Thoracic aorta (tissue), 2 donors: Measurements from ENCODE around the gene AK4. TPM values are rescaled to one million over a fixed set of nuclear protein-coding genes. Genes with fewer than 3 reads are reported as not detected.
"Not testable (repeated sequence)": the region's sequence is repeated elsewhere in the genome, so short reads cannot be mapped to it uniquely, and the experiment has no call there.

Source experiments
- ATAC-seq: fragments of 150-250 bp; one replicate; pipeline ENCODE4 v1.8.0; 2017; ENCODE audit warnings: low read depth; ENCODE audit not compliant: insufficient number of reproducible peaks, low FRiP score
- DNase-seq: peaks from one replicate; pipeline ENCODE4 v3.0.0-alpha.2; 2020; ENCODE audit warnings: low spot score
- H3K27ac ChIP-seq, 2 donors: fragments of 200-600 bp; sonication (generic); 1 replicate in 1 of 2; 2 replicates in 1 of 2; pipeline ENCODE4 v1.5.1; 2016; ENCODE audit warnings: mild to moderate bottlenecking in 2 of 2, moderate library complexity in 2 of 2
- H3K27me3 ChIP-seq: fragments of 200-600 bp; sonication (generic); replicated peaks from 2 replicates; pipeline ENCODE4 v1.6.0; 2016; ENCODE audit warnings: mild to moderate bottlenecking; ENCODE audit not compliant: insufficient read depth
- H3K36me3 ChIP-seq: fragments of 200-600 bp; sonication (generic); one replicate; pipeline ENCODE4 v1.5.1; 2016
- H3K4me1 ChIP-seq, 2 donors: fragments of 200-600 bp; sonication (generic); 1 replicate in 1 of 2; 2 replicates in 1 of 2; pipeline versions ENCODE4 v1.5.1 to v1.6.0; 2016; ENCODE audit warnings: low read depth in 2 of 2, mild to moderate bottlenecking in 1 of 2; ENCODE audit not compliant: control insufficient read depth in 1 of 2
- H3K4me3 ChIP-seq: fragments of 200-600 bp; sonication (generic); 2 replicates; pipeline ENCODE4 v1.5.1; 2016; ENCODE audit warnings: mild to moderate bottlenecking
- H3K9me3 ChIP-seq: fragments of 200-600 bp; sonication (generic); 2 replicates; pipeline ENCODE4 v1.5.1; 2016
- total RNA-seq, 2 donors: library from RNA; depleted of rRNA; stranded (reverse); fragments of >200 nt; gene quantifications; one replicate each; pipeline versions ENCODE4 v1.1.0 to v1.2.3, GENCODE V29; 2016
- TF ChIP-seq, protein P1 (sequence below): fragments of 200-600 bp; sonication (generic); IDR thresholded peaks from one replicate; pipeline ENCODE4 v1.5.1; 2019; ENCODE audit warnings: antibody characterized with exemption

Gene AK4
- total RNA-seq, 2 donors from 2014 or later: 32.2 to 35.8 TPM

DNA sequence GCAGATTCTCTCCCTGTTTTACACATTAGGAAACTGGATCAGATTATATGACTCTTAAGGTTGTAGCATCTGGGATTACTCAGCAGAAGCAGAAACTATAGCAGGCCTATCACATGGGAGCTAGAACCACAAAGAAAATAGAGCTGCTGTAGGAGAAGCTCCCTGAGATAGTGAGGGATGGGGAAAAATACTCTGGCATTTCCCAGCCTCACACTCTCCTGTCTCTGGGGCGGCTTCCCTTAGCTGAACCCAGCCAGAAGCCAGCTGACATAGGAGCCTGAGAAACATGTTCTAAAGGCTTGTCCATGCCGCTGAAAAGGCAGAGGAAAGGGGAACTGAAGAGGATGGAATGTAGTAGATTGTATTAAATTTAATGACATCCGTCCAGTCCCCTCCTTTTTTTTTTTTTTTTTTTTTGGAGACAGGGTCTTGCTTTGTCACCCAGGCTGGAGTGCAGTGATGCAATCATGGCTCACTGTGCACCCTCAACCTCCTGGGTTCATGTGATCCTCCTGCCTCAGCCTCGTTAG lies 84.5 kb downstream of the AK4 start:
- H3K4me1 ChIP-seq: no peaks in the 10 kb centered on the region
- H3K27me3 ChIP-seq: no peaks in the 10 kb centered on the region
- ATAC-seq (no peak), DNase-seq (no peak)
- H3K27ac ChIP-seq: no peak overlapping the region
- H3K36me3 ChIP-seq: peaks cover 4% of the 10 kb centered on the region
- H3K4me3 ChIP-seq: no peak overlapping the region
- no peaks in the 10 kb centered on the region for H3K9me3 ChIP-seq
- TF ChIP-seq, protein P1, sequence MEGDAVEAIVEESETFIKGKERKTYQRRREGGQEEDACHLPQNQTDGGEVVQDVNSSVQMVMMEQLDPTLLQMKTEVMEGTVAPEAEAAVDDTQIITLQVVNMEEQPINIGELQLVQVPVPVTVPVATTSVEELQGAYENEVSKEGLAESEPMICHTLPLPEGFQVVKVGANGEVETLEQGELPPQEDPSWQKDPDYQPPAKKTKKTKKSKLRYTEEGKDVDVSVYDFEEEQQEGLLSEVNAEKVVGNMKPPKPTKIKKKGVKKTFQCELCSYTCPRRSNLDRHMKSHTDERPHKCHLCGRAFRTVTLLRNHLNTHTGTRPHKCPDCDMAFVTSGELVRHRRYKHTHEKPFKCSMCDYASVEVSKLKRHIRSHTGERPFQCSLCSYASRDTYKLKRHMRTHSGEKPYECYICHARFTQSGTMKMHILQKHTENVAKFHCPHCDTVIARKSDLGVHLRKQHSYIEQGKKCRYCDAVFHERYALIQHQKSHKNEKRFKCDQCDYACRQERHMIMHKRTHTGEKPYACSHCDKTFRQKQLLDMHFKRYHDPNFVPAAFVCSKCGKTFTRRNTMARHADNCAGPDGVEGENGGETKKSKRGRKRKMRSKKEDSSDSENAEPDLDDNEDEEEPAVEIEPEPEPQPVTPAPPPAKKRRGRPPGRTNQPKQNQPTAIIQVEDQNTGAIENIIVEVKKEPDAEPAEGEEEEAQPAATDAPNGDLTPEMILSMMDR: no peak

DNA sequence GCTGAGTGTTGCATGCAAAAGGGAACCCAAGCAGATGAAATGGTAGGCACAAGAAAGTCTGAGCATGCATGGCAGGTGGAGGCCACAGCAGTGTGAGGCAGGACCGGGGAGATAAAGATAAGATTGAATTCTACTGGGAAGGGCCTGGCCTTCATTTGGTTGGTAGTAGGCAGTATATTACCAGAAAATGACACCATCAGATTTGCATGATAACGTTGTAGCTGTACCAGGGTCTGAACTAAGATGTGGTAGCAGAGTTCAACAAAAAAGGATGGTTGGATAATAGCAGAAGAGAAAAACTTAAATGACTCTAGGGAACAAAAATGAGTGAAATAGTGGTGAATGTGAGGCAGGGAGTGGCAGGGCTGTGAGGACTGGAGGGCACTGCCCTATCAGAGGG lies 85.8 kb downstream of the AK4 start:
- no peak for DNase-seq
- Histone ChIP-seq H3K4me3 (no peak overlapping the region), H3K9me3 (no peaks in the 10 kb centered on the region), H3K27ac (no peak overlapping the region), H3K27me3 (no peaks in the 10 kb centered on the region), H3K36me3 (peaks cover 4% of the 10 kb centered on the region), H3K4me1 (no peaks in the 10 kb centered on the region)
- ATAC-seq: no peak
- TF ChIP-seq, protein P1: no peak

DNA sequence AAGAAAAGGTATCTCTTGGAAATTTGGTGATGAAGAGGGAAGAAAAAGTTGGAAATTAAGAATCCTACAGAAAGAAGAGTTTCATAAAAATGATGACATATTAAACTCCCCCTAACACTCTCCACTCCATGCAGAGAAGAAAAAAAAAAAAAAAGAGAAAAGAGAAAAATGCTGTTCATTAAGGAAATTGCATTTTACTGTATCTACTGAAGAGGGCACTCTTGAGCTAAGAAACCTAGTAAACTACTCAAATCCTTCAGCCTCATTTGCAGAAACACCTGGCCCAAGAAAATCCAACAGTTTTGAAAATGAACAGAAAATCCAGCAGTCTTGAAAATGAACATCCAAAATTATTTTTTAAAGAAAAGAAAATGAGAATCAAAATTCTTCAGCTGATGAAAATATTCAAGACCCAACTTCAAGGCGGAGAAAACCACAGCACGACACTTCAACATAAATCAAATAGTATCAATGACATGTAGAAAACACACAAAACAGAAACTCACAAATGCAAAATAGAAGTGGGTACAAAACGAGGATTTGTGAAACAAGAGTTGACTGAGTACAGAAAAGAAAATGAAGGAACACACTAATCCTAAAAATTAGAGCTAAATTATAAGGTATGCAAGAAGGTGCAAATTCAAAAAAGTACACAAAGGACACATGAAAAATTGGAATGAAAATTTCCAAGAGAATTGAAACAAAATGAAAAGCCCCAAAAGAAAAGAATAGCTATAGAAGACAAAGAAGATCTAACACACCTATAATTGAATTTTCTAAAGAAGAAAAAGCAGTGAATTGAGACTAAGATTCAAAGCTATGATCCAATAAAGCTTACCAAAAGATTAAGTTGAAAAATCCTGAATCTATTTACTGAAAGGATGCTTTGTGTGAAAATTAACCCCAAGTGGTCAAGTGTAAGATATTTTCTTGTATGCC lies 88.1 kb downstream of the AK4 start:
- H3K4me3 ChIP-seq: no peak overlapping the region
- no peak overlapping the region for H3K27ac ChIP-seq
- DNase-seq: no peak
- TF ChIP-seq, protein P1: no peak
- no peak for ATAC-seq
- H3K27me3 ChIP-seq: no peaks in the 10 kb centered on the region
- H3K4me1 ChIP-seq: no peaks in the 10 kb centered on the region
- H3K36me3 ChIP-seq: no peaks in the 10 kb centered on the region
- no peaks in the 10 kb centered on the region for H3K9me3 ChIP-seq

DNA sequence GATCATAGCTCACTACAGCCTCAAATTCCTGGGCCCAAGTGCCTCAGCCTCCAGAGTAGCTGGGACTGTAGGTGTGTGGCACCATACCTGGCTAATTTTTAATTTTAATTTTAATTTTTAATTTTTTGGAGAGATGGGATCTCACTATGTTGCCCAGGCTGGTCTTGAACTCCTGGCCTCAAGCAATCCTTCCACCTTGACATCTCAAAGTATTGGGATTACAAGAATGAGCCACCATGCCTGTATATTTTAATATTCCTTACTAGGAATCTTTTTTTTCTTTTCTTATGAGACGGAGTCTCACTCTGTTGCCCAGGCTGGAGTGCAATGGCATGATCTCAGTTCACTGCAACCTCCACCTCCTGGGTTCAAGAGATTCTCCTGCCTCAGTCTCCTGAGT lies 89.1 kb downstream of the AK4 start:
- H3K4me3 ChIP-seq, ATAC-seq, H3K36me3 ChIP-seq, H3K27me3 ChIP-seq, DNase-seq, H3K9me3 ChIP-seq, H3K4me1 ChIP-seq, H3K27ac ChIP-seq: not testable (repeated sequence)

DNA sequence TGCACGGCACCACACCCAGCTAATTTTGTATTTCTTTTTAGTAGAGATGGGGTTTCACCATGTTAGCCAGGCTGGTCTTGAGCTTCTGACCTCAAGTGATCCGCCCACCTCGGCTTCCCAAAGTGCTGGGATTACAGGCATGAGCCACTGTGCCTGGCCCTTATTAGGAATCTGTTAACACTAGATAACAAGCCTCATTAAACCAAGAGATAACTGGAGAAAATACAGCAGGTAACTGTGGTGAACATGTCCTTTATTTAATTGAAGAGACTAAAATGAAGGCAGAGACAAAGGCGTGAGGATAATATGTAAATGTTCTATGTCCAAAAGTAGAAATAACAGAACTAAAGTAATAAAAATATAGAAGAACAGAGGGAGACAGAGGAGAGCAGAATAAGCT lies 89.5 kb downstream of the AK4 start:
- no peaks in the 10 kb centered on the region for H3K27me3 ChIP-seq
- H3K36me3 ChIP-seq: no peaks in the 10 kb centered on the region
- H3K4me3 ChIP-seq: no peak overlapping the region
- no peak overlapping the region for H3K27ac ChIP-seq
- H3K9me3 ChIP-seq: no peaks in the 10 kb centered on the region
- ATAC-seq (no peak), DNase-seq (no peak)
- TF ChIP-seq, protein P1: no peak
- no peaks in the 10 kb centered on the region for H3K4me1 ChIP-seq
